ENCODE results near the gene RASSF6.
"Not testable (repeated sequence)": the region's sequence is repeated elsewhere in the genome, so short reads cannot be mapped to it uniquely, and the experiment has no call there.

The RASSF6 gene

DNA sequence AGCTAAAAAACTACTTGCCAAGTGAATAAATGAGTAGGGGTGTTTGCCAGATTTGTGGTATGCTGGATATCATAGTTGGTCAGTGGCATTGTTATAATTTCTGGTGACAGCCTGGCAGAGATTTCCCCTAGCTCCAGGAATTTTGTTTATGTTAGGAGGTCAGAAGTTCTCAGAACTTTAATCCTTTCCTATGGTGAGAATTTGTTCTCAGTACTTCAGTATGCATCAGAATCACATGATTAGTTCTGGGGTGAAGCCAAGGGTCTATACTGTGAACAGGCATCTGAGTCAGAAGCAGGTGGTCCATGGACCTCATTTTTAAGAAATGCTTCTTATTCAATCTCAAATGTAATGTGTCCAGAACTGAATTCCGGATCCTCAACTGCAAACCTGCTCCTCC, 10.5 kb downstream of the RASSF6 start:
- no peak for DNase-seq

DNA sequence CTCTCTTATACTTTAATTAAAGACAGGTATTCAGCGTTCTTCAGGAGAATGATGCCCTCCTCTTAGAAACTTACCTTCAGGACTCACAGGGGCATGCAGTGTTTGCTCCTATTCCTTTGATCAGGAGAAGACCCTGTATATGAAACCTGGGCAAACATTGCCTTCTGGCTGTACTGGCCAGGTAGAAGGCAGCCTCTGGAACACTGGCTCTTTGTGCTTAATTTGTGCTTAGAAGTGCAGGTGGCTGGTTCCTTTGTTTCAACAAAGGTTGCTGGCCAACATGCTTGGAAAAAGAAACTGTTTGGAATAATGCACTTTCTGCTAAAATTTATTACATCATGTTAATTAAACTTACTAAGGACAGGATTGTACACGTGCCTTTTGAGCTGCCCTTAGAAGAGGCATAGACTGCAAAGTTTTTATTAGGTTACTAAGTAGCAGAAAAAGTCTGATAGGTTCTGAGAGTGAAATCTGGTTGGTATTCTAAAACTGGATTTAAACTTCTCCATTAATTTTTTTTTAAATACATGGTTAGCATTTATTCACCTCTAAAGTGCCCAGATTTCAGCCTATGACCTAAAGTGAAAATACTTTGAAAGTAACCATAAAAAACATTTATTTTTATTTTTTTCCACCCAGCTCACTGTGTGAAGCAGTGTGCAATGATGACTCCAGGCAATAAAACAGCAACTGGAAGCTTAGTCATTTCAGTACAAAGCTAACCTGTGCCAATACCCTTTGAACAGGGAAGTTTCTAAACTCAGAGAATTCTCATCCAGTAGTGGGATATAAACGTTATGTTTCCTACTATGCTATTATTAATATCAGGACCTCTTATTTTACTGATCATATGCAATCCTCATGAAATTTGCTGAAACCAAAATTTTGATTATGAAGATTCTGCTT, 11.3 kb downstream of the RASSF6 start:
- no peak for DNase-seq

DNA sequence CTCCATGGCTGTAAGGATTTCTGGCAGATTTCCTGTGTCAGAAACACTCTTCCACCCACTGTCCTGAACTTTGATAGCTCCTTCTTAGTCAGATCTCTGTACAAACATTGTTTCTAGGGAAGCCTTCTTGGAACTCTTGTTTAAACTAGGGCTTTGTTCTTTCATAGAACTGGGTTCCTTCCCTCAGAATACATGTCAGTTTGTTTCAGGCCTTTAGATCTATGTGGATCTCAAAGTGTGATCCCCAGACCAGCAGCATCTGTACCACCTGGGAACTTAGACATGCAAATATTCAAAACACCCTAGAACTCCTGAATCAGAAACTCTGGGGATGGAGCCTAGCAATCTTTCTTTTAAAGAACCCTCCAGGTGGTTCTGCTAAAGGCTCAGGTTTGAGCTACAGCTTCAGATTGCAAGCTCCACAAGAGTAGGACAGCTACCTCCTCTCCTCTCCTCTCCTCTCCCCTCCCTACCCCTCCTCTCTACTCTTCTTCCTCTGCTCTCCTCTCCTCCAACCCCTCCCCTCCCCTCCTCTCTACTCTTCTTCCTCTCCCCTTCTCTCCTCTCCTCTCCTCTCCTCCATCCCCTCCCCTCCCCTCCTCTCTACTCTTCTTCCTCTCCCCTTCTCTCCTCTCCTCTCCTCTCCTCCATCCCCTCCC, 12.7 kb downstream of the RASSF6 start:
- DNase-seq: no peak

DNA sequence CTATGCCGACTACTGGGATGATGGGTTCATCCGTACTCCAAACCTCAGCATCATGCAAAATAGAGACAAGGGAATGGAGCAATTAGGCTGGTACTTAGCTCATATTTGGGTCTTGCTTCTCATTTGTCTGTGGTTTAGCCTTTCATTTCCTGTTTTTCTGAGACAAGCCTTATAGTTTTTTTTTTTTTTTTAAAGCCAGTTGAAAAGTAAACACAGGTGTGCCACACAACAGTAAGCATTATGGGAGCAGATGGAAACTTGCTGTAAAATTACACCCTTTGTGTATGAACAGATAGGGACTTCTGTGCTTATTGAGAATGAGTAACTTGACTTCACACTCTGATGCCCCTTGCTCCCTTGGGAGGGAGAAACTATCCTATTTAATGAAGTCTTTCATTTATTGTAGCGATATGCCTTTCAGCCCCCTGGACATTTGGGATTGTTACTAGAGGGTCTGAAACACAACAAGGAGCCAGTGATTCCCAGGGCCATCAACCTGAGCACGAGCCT, 13.7 kb downstream of the RASSF6 start:
- DNase-seq: no peak

DNA sequence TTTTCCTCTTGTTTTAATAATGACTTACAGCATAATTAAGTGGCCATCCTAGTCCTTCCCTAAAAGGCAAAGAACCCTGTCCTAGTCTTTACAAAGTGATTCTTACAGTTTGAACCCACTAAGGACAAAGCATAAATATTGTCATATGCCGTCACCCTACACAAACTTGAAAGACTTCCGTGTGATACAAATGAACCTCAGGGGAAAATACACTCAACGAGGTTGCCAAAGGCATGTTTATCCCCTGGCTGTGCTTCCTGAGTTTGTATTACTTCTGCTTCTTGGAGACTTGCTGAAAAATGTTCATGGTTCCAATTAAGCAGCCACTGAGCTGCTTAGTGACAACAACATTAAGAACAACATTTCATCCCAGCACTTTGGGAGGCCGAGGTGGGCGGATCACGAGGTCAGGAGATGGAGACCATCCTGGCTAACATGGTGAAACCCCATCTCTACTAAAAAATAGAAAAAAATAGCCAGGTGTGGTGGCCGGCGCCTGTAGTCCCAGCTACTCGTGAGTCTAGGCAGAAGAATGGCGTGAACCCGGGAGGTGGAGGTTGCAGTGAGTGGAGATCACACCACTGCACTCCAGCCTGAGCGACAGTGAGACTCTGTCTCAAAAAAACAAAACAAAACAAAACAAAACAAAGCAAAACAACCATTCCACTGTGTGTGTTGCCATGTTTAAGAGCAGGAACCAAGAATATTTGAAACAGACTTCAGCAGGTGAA, 16.2 kb downstream of the RASSF6 start:
- DNase-seq: no peak

DNA sequence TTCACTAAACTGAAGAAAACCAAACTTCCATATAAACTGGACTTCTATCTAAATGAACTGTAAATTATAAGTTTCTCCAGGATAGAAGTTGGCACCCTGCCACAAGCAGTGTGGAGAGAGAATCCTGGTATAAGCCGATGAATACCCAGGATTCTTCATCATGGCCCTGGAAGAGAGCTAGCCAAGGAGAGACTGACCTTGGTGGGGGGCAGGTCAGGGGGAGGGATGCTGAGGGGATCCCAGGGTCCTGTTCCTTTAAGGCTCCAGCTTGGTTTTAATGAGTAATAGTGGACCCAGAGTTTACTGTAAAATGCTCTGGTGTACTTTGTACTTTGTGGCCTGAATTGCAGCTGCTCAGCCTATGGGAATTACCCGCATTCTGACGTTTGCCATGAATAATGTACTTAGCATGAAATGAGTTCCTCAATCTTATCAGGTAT, 16.9 kb downstream of the RASSF6 start:
- no peak for DNase-seq

DNA sequence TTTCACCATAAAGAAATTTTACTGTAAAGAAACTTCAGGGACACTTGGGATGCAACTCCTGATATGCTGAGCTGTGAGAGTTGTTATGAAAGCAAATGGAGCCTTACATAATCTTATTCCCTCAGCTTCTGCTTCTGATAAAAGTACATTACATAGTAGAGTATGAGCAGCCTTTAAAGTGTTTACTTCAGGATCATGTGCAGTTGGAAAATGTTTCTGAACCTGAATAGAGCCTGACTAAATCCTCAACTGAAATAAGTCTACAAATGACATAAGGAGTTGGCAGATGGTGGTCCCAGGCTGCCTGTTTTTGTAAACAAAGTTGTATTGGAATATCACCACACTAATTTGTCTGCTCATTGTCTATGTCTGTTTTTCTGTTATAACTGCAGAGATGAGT, 19.3 kb downstream of the RASSF6 start:
- DNase-seq: no peak

DNA sequence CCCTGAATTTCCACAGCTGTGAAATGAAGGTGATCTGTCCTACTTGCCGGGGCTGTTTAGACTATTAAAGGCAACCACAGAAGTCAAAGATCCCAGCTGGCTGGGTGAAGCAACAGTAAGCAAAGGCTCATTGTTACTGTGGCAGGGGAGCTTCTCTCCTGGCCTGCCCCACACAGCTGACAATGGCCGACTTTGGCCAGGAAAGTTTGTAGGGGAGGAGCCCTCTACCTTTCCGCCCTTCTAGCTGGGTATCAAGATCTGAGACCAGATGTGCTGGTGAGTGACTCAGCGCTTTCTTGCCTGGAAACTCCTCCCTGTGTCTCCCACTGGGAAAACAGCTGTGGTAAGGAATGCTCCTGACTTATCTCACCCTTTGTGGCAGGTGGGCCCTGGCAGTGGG, 21.1 kb downstream of the RASSF6 start:
- no peak for DNase-seq

DNA sequence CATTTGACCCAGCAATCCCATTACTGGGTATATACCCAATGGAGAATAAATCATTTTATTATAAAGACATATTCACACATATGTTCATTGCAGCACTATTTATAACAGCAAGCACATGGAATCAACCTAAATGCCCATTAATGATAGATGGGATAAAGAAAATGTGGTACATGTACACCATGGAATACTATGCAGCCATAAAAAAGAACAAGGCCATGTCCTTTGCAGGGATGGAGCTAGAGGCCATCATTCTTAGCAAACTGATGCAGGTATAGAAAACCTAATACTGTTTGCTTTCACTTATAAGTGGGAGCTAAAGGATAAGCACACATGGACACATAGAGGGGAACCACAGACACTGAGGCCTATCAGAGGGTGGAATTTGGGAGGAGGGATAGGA, 22.6 kb downstream of the RASSF6 start:
- DNase-seq: no peak

DNA sequence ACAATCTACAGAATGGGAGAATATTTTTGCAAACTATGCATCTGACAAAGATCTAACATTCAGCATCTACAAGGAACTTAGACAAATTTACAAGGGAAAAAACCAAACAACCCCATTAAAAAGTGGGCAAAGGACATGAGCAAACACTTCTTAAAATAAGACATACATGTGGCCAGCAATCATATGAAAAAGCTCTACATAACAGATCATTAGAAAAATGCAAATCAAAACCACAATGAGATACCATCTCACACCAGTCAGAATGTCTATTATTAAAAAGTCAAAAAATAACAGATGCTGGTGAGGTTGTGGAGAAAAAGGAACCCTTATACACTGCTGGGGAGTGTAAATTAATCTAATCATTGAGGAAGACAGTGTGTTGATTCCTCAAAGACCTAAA, 23.1 kb downstream of the RASSF6 start:
- DNase-seq: not testable (repeated sequence)

DNA sequence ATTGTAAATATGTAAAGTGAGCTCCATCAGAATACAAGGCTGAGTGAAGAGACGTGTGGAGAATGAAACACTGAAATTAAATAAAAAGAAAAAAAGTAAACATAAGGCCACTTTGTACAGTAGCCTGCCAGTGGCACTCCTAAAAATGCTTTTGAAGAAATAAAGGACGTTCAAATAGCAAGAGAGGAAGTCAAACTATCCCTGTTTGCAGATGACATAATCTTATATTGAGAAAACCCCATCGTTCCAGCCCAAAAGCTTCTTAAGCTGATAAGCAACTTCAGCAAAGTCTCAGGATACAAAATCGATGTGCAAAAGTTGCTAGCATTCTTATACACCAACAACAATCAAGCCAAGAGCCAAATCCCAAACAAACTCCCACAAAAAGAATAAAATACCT, 24.2 kb downstream of the RASSF6 start:
- DNase-seq: no peak

DNA sequence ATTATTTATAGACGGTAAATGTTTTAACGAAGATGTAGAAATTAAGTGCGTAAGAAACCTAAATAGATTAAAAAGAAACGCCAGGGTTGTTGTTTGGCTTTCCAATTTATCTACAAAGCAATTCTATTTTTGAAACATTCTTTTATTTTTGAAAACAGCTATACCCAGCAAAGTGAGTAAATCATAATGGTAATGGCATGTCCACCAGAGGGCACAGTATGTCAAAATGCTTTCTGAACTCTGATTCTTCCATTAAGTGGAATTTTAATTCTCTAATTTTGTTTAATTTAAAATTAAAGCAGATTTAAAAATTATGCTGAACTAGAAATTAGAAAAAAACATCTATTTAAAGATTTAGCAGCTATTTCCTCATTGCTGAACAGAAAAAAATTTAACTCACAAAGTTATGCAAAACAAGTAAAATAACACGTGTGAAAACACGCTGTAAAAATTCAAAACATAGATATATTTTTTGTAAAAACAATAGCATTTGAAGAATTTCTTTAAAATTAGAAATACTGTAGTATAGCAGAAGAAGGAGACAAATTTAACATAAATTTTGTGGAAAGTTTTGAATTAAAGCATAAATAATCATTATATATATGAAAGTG, 26.5 kb downstream of the RASSF6 start:
- no peak for DNase-seq

DNA sequence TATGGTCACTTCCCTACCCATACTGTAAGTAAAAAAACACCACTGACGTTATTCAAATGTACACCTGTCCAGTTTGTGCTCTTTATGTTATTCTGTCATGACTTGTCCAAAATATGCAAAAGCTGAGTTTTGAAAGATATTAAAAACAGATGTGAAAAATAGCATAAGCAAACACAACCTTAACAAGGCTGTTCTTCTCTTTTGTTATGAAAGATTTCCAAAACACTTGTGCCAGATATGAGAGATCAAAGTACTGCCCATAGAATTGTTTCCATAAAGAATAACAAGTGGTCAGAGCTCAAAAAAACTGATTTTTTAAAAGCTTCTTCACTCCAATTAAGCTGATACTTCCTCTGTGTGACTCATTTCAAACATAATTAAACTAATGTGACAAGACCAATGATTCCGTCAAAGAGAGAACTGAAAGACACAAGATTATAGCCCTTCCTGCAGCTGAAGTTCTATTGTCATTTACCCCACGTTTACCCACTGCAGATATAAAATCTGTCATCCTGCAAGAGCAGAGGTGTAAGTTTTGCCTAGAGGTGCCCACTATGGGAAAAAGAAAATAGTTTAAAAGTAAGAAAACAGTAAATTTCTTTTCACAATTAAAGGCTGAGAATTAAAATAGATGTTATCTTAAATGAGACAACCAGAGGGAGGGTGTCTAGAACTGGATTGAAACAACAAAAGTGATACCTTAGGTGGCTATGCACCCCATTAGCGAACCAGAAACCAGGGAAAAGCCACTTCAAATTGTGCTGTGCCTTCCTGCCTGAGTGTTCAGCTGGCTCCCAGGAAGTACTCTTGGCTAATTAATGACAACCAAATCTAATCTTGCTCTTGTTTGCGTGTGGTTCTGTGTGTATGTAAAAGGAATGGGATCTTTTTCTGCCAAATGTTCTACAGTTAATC, 30.1 kb downstream of the RASSF6 start:
- DNase-seq: no peak

DNA sequence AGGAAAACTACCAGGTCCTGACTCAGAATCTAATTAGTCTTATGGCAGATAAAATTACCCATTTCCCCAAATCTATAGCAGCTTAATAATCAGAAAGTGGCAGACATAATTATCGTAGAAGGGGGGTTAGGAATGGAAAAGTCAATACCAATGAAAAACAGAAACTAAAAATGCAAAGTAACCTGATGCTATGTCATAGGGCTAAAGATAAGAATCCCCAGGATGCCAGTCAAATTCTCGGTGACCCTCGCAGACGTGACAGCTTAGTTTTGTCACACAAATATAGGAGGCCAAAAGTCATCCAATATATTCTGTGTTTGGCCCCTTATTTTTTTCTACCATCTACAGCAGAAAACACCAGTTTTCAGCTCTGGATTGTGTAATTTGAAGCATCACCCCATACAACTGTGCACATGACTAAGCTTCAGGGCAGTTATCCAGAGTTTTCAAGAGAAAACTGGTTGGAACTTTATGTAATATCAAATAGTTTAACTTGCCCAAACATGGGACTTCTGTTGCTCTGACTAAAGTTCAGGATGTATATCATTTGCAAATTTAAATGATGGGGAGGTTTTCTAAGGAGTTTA, 30.9 kb downstream of the RASSF6 start:
- no peak for DNase-seq

DNA sequence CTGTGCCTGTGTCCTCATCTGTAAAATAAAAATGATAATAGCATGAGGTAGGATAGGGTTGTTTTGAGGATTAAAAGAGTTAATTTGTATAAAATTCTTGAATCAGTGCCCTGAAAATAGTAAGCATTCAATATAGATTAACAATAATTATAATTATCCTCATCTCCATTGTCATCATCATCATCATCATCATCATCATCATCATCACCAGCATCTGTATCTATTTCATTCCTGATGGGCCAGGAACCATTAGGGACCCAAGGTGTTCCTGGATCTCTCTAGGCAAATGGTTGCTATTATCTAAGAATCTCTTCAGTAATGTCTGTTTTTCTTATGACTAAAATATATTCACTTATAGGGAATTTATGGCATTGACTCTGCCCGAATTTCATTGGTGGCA, 31.6 kb downstream of the RASSF6 start:
- no peak for DNase-seq

DNA sequence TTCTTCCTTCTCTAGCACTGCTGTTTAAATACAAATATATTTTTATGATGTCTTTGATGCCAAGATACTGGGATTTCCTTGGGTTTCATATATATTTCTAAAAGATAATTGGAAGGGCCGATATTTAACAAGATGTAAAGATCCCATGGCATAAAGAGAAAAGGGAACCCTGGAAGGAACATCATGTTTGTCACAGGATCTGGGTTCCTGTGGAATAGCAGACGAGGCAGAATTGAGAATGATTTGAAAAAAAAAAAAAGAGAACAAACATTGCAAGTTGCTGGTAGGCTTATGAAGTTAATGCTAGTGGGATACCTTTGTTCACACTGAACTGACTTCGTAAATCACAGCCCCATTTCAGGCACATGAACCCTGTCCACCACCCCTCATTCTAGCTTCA, 33.6 kb downstream of the RASSF6 start:
- no peak for DNase-seq

DNA sequence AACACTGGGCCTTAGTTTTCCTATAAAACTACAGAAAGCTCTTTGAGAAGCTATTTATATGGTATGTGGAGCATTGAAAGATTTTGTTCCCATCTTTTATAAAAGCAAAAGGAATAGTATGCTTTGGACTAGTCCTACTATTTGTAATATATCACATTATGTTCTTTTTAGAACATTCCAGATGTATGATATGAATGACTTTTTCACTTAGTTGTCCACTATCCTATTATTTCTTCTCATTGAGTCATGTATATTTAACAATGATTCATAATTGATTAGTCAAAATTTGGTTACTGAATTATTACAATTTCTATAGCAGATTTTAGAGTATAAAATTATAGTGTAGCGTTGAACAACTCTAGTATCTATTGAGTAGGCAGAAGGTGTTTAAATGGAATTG, 34.2 kb downstream of the RASSF6 start:
- no peak for DNase-seq

DNA sequence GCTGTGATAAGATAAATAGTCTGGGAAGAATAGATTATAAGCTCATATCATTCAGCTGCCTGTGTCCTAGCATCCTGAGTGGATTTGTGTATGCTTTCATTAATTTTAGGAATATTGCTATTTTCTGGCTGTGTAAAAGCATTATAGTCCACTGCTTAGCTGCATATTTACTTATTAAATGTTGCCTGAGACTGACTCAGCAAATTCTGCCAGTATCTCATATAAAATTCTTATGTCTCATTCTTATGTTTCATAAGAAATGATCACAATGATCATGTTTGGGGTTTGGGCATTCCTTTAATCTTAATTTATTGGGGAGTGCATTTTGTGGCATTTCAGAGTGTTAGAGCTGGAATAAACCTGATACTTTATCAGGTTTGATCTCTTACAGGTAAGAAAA, 34.9 kb downstream of the RASSF6 start:
- DNase-seq: no peak

DNA sequence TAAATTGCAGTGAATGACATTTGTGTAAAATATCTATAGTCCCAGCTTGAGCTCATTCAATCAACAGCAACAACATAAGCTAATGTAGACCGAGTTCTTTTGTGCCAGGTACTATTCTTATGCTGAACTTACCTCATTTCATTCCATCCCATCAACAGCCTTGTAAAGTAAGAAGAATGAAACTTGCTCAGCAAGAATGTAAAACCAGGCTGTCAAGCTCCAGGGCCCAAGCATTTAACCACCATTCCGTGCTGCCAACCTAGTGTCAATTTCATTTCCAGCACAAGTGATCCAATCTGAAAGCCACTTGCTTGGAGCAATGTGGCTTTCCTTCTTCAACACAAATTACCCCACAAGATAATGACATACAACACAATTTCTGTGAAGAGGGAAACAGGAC, 36.6 kb downstream of the RASSF6 start:
- DNase-seq: no peak

DNA sequence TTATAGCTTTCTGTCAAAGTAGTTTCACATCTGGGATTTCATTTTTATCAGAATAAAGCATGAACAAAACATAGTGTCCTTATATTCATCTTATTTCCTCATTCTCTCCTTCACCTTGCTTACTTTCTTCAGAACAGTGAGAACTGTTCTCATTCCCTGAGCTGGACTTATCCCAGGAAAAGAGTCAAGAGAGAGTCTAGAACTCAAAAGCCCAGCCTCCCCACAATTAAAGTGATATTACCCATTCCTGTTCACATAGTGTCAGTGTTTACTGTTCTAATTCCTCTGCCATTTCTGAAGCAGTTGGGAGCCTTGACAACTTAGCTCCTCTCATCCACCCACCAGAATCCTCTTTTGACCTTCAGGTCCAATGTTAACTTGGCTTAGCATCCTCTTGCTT, 42.9 kb downstream of the RASSF6 start:
- no peak for DNase-seq

DNA sequence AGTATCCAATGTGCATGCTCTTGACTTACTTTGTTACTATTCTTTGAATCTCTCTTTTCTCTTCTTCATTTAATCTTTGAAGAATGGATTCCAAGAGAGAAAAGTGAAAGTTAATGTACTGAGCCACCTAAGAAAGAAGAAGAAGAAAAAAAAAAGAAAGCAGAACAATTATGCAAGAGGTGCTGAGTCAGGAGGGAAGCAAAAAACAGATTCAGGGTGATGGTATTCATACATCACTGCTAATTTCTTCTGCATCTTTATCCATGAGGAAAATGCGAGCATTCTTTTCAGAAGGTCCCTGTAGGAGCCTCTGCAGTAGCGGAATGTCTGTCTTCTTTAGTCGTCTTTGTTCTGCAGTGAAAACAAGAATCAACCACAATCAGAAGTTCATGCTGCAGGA, 43.9 kb downstream of the RASSF6 start:
- no peak for DNase-seq

DNA sequence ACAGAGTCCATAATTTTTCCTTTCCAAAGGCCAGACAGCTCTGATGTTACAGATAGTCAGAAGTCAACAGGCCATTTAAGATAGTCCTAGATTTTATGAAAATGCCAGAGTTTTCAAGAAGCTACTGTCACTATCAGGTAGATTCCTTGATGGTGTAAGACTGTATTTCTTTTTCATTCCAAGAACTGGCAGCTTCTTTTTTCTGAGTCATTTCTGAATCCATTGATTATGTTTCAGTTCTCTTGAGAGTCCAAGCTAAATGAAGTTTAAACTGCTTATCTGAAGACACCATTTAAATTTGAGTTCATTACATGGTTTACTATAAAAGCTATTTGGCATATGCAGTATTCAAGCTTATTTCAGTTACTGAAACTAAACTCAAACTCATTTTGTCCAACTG, 44.6 kb downstream of the RASSF6 start:
- DNase-seq: no peak
